ENCODE results near the gene CSRNP3.
A peak's percentile ranks its signal among the peaks of the same experiment; 100 is the strongest.
"Not testable (repeated sequence)": the region's sequence is repeated elsewhere in the genome, so short reads cannot be mapped to it uniquely, and the experiment has no call there.

The CSRNP3 gene

GRCh38 chr2:165632594-165632993 is 163.1 kb downstream of the CSRNP3 start:
- no peak for DNase-seq (ENCODE audit: low read depth, low spot score)

- DNase-seq (ENCODE audit: low read depth, low spot score): peak; percentile 23
Observed at GRCh38 chr2:165633431-165633830, 163.9 kb downstream of the CSRNP3 start.

- DNase-seq (ENCODE audit: low read depth, low spot score): no peak
Observed at GRCh38 chr2:165634282-165634681, 164.8 kb downstream of the CSRNP3 start.

DNA sequence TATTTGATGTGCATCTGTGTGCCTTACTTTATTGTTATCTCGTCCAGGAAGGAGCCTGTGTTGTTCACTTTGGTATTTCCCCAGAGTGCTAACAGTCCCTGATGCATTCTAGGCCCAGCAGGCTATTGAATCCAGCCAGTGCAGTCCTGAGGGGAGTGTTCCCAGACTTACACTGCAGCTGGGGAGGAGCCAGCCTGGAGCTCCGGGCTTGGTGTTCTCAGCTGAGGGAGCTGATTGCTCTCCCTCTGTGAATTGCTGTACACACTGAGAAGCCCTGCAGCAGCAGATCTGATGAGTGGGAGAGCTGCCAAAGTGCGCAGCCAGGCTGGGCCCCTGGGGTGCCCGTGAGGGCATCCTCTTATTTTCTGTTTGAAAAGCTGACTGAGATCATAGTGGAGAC is 165.4 kb downstream of the CSRNP3 start:
- DNase-seq (ENCODE audit: low read depth, low spot score): peak; percentile 90

DNA sequence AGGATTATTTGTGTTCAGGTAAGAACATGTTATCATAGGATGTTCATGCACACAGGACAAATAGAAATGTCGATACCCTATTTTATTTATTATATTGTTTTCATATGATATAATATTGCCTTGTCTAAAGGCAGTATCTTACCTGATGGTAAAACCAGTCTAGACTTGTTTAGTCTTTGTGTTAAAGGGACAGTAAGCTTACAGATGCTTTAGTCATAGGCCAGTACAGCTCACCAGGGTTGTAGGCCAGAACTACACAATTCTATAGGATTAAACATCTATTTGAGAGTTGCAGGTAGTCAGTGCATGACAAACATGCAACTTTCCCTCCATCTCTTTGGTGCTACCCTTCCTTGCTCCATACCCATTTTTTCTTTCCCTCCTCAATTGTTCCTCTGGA is 166.0 kb downstream of the CSRNP3 start:
- DNase-seq (ENCODE audit: low read depth, low spot score): no peak

- DNase-seq (ENCODE audit: low read depth, low spot score): no peak
Observed at GRCh38 chr2:165636959-165637358, 167.5 kb downstream of the CSRNP3 start.

GRCh38 chr2:165637396-165637795 is 167.9 kb downstream of the CSRNP3 start:
- DNase-seq (ENCODE audit: low read depth, low spot score): no peak

DNA sequence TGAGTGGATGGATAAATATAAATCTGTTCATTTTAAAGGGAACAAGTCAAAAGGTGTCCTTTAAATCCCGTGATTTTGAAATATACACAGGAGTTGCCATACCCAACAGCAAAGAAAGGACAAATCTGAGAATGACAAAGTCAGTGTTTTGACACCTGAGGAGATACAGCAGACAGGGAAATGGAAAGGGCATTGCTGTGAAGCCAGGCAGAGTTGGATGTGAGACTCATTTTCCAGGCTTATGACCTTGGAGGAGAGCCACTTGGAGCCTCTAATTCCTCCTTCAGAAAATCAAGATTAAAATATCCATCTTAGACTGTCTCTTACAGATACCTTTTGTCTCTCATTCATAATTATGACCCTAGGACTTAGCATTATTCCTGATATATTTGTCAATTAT is 170.0 kb downstream of the CSRNP3 start:
- DNase-seq (ENCODE audit: low read depth, low spot score): no peak

DNA sequence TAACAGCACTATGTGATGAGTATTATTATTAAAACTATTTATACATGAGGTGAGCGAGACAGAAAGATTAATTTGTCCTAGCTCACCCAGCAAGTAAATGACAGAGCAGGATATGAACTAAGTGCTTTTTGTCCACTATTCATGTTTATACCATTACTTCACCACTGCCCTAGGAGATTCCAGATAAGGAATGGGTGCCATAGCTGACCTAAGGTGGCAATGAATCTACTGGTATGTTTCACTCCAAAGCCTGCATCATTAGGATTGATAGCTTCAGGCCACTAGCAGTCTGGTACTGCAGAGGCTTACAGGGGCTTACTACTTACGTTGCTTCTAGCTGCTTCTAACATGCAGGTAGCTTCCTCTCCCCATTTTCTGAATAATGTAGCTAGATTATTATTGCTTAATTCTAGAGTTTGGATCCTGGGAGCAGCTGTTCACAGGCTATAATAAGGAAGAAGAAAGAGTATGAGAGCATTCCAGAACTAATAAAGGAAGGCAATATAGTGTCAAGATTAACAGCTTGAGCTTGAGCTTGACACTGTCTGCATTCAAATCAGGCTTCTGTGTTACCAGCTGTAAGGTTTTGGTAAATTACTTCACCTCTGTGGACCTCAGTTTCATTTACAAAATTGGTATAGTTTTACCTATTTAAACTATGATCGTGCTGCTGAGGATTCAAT is 170.9 kb downstream of the CSRNP3 start:
- DNase-seq (ENCODE audit: low read depth, low spot score): no peak

GRCh38 chr2:165645930-165646831 is 176.7 kb downstream of the CSRNP3 start:
- DNase-seq (ENCODE audit: low read depth, low spot score): no peak

DNA sequence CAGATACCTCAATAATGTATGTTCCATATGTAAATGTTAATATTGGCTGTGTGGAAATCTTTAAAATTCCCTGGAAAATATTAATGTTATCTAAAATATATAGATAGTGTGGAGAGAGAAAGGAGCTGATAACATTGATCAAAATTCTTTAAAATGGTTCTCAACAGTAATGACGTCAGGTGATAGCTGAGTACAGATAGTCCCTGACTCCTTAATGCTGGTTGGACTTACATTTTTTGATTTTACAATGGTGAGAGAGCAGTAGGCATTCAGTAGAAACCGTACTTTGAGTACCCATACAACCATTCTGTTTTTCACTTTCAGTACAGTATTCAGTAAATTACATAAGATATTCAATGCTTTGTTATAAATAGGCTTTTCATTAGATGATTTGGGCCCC is 177.9 kb downstream of the CSRNP3 start:
- DNase-seq (ENCODE audit: low read depth, low spot score): no peak

- no peak for DNase-seq (ENCODE audit: low read depth, low spot score)
Observed at GRCh38 chr2:165648801-165649200, 179.3 kb downstream of the CSRNP3 start.

DNA sequence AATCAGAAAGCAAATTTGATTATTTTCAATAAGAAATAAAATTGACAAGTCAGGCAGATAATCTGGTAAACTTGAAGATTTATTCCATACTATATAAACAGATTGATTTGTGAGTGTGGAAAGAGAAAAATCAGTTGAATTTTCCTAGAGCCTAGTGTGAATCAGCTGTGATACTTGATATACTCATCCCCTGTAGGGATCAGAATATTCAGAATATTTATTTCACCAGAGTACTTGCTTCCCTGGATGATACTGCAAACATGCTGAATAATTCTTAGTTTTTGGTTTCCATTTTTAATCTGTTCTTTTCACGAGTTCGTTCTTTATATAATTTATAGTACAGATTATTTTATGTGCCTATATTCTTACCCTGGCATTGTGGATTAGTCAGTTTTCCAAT is 181.7 kb downstream of the CSRNP3 start:
- DNase-seq (ENCODE audit: low read depth, low spot score): no peak

DNA sequence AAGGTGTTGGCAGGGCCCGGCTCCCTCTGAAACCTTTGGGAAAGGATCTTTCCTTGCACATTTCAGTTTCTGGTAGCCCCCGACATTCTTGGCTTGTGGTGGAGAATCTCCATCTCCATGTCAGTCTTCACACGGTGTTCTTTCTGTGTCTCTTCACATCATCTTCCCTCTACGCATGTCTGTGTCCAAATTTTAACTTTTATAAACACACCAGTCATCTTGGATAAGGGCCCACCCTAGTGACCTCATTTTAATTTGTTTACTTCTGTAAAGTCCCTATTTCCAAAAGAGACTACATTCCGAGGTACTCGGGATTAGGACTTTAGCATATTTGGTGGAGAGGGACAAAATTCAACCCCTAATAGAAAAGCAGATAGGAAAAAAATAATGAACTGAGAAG is 186.2 kb downstream of the CSRNP3 start:
- no peak for DNase-seq (ENCODE audit: low read depth, low spot score)

GRCh38 chr2:165660361-165660760 is 190.9 kb downstream of the CSRNP3 start:
- DNase-seq (ENCODE audit: low read depth, low spot score): no peak

DNA sequence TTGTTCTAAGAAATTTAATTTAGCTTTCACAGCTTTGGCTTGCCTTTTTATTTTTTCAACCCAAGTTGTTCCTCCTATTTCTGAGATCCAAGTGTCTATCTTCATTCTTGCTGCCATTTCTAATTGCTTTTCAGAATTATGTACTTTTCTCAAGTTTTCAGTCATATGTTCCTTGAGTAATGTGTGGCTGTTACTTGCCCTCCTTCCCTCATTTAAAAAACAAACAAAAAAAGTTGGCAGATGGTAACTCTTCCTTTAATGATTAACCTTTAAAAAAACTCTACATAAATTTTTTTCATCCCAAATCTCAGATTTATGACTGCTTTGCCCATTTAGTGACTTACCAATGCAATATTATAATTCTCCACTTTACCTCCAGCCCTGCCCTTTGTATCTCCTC is 193.2 kb downstream of the CSRNP3 start:
- no peak for DNase-seq (ENCODE audit: low read depth, low spot score)

DNA sequence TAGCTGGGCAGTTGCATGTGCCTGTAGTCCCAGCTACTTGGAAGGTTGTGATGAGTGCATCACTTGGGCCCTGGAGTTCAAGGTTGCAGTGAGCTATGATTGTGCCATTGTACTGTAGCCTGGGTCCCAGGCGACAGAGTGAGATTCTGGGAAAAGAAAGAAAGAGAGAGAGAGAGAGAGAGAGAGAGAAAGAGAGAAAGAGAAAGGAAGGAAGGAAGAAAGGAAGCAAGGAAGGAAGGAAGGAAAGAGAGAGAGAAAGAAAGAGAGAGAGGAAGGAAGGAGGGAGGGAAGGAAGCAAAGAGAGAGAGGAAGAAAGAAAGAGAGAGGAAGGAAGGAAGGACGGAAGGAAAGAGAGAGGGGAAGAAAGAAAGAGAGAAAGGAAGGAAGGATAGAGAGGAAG is 196.1 kb downstream of the CSRNP3 start:
- DNase-seq (ENCODE audit: low read depth, low spot score): no peak

DNA sequence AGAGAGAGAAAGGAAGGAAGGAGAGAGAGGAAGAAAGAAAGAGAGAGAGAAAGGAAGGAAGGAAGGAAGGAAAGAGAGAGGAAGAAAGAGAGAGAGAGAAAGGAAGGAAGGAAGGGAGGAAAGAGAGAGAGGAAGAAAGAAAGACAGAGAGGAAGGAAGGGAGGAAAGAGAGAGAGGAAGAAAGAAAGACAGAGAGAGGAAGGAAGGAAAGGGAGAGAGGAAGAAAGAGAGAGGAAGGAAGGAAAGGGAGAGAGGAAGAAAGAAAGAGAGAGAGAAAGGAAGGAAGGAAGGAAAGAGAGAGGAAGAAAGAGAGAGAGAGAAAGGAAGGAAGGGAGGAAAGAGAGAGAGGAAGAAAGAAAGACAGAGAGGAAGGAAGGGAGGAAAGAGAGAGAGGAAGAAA is 196.6 kb downstream of the CSRNP3 start:
- not testable (repeated sequence) for DNase-seq (ENCODE audit: low read depth, low spot score)

DNA sequence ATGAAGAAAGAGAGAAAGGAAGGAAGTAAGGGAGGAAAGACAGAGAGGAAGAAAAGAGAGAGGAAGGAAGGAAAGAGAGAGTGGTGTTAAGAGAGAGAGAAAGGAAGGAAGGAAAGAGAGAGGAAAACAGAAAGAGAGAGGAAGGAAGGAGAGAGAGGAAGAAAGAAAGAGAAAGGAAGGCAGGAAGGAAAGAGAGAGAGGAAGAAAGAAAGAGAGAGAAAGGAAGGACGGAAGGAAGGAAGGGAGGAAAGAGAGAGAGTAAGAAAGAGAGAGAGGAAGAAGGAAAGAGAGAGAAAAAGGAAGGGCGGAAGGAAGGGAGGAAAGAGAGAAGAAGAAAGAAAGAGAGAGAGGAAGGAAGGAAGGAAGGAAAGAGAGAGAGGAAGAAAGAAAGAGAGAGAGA is 197.1 kb downstream of the CSRNP3 start:
- no peak for DNase-seq (ENCODE audit: low read depth, low spot score)

GRCh38 chr2:165667375-165667774 is 197.9 kb downstream of the CSRNP3 start:
- DNase-seq (ENCODE audit: low read depth, low spot score): no peak

GRCh38 chr2:165674780-165675179 is 205.3 kb downstream of the CSRNP3 start:
- DNase-seq (ENCODE audit: low read depth, low spot score): no peak

GRCh38 chr2:165675551-165675968 is 206.1 kb downstream of the CSRNP3 start:
- DNase-seq (ENCODE audit: low read depth, low spot score): no peak

DNA sequence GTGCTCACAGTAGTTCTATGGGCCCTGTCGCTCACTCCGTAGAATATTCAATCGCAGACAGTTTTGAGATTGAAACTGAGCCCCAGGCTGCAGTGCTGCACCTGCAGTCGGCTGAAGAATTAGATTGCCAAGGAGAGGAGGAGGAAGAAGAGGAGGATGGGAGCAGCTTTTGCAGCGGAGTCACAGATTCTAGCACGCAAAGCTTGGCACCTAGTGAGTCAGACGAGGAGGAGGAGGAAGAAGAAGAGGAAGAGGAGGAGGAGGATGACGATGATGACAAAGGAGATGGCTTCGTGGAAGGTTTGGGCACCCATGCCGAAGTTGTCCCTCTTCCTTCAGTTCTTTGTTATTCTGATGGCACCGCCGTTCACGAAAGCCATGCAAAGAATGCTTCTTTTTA is 209.4 kb downstream of the CSRNP3 start:
- DNase-seq (ENCODE audit: low read depth, low spot score): no peak
